NT2/D1 (cell line): ENCODE results near the gene AGXT.

Source experiments
- DNase-seq: peaks from one replicate; pipeline ENCODE4 v3.0.0-alpha.2; 2011; ENCODE audit warnings: low read depth, low spot score
- H3K27me3 ChIP-seq: 2 replicates; pipeline ENCODE4 v1.6.0; 2011; ENCODE audit warnings: mild to moderate bottlenecking; ENCODE audit not compliant: insufficient read length, insufficient read depth
- H3K36me3 ChIP-seq: 2 replicates; pipeline ENCODE4 v1.6.1; 2011; ENCODE audit warnings: mild to moderate bottlenecking, low read length, mixed read lengths; ENCODE audit not compliant: insufficient read depth, insufficient read length
- H3K4me1 ChIP-seq: 2 replicates; pipeline ENCODE4 v1.5.1; 2011; ENCODE audit not compliant: insufficient read depth, insufficient read length
- H3K4me3 ChIP-seq: 2 replicates; pipeline ENCODE4 v1.5.1; 2011; ENCODE audit warnings: low read depth; ENCODE audit not compliant: insufficient read length
- H3K9ac ChIP-seq: 2 replicates; pipeline ENCODE4 v1.6.0; 2011; ENCODE audit warnings: low read depth; ENCODE audit not compliant: insufficient read length
- H3K9me3 ChIP-seq: 2 replicates; pipeline ENCODE4 v1.5.1; 2011; ENCODE audit warnings: mild to moderate bottlenecking, low read length; ENCODE audit not compliant: insufficient read depth
- SUZ12 ChIP-seq: IDR thresholded peaks from 2 replicates; pipeline ENCODE4 v1.6.1; 2011; ENCODE audit not compliant: insufficient read length, insufficient read depth; ENCODE audit errors: extremely low read depth
- YY1 ChIP-seq: IDR thresholded peaks from 2 replicates; pipeline ENCODE4 v1.6.1; 2011; ENCODE audit not compliant: insufficient read length, insufficient read depth
- ZNF274 ChIP-seq: IDR thresholded peaks from 2 replicates; pipeline ENCODE4 v1.6.1; 2011; ENCODE audit warnings: mild to moderate bottlenecking, low read depth, low read length

Gene AGXT

DNA sequence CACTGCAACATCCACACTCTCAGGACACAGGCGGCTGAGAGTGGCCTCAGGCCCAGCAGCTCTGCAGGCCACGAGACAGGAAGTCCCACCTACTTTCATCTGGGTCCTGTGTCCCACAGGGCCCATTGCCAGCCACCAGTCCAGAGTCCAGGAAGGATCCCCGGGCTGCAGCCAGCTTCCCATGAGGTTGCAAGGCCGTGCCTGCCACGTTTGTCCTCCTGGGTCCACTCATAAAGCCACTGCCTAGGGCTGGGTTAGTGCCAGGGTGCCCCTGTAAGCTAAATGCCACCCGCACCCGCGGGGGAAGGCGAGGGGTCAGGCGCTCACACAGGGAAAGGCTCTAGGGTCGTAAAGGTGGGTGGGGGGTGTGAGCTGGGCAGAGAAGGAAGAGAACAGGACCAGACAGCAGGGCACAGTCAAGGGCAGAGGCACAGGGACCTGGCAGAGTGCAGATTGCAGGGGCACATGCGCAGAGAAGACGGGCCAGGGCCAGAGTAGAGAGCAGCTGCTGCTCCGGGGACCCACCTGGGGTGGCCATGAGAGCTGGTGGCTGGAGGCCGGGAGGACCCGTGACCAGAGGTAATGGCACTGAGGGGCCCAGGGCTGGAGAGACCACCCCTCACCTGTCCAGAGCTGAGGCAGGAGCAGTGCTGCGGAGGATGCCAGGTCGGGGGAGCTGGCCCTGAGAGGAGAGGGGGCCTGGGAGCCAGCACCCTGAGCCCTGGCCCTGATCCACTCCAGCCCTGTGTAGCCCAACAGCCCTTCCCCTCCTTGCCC lies 8.0 kb downstream of the AGXT start:
- DNase-seq: no peak
- peaks cover 7% of the 10 kb centered on the region for H3K27me3 ChIP-seq
- H3K9ac ChIP-seq: no peak overlapping the region
- H3K9me3 ChIP-seq: no peaks in the 10 kb centered on the region
- TF ChIP-seq YY1: no peak
- TF ChIP-seq SUZ12: no peak
- TF ChIP-seq ZNF274: no peak
- peaks cover 4% of the 10 kb centered on the region for H3K4me1 ChIP-seq
- no peak overlapping the region for H3K4me3 ChIP-seq
- no peaks in the 10 kb centered on the region for H3K36me3 ChIP-seq

DNA sequence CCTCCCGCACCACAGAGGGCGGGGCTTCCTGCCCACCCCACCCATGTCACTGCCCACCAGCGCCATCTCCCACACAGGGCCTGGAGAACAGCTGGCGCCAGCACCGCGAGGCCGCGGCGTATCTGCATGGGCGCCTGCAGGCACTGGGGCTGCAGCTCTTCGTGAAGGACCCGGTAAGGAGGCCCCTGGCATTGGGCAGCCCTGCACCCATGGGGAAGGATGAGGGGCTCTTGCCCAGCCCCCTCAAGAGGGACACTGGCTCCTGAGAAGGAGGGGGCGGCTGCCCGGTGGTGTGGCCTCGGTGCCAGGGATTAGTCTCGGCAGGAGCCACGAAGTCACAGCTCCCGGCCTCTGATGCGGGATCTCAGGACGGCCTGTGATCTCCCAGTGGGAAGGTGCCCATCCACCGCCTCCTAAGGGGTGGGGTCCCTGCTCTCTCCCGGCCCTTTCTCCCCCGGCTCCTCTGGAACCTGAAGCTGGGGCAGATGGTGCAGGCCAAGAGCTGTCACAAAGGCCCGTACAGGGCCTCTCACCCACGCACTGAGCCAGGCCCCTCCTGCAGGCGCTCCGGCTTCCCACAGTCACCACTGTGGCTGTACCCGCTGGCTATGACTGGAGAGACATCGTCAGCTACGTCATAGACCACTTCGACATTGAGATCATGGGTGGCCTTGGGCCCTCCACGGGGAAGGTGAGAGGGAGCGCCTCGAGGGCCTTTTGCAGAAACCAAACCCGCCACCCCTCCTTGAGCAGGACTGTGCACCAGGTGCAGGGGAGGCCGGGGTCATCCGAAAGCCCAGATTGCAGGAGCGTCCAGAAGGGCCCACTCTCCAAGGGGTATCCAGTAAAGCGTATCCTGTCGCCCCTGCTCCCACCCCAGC lies 9.1 kb downstream of the AGXT start:
- Histone ChIP-seq H3K4me1 (peaks cover 4% of the 10 kb centered on the region), H3K36me3 (no peaks in the 10 kb centered on the region), H3K27me3 (no peaks in the 10 kb centered on the region), H3K4me3 (no peak overlapping the region), H3K9me3 (no peaks in the 10 kb centered on the region), H3K9ac (no peak overlapping the region)
- DNase-seq: no peak
- TF ChIP-seq YY1: no peak

DNA sequence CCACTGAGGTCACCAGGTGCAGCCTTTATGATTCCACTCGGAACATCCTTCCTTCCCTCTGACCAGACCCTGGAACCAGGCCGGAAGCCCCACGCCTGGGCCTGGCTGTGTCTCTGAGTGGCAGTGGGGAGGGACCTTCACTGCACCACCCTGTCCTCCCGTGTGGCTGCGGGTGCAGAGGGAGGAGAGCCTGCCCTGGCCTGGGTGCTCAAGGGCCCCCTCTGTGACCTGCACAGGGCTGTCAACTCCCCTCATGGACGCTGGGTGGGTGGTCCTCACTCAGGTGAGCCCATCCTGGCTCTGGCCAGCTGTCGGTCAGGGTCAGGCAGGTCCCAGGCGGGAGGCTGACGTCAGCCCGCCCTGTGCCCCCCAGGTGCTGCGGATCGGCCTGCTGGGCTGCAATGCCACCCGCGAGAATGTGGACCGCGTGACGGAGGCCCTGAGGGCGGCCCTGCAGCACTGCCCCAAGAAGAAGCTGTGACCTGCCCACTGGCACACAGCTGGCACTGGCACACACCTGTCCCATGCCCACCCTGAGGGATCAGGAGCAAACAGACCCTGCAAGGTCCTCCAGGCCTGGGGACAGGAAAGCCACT lies 9.8 kb downstream of the AGXT start:
- Histone ChIP-seq H3K4me3 (no peak overlapping the region), H3K36me3 (no peaks in the 10 kb centered on the region), H3K27me3 (no peaks in the 10 kb centered on the region), H3K9me3 (no peaks in the 10 kb centered on the region), H3K9ac (no peak overlapping the region), H3K4me1 (peaks cover 4% of the 10 kb centered on the region)
- TF ChIP-seq ZNF274: no peak
- no peak for TF ChIP-seq YY1
- no peak for TF ChIP-seq SUZ12
- no peak for DNase-seq

DNA sequence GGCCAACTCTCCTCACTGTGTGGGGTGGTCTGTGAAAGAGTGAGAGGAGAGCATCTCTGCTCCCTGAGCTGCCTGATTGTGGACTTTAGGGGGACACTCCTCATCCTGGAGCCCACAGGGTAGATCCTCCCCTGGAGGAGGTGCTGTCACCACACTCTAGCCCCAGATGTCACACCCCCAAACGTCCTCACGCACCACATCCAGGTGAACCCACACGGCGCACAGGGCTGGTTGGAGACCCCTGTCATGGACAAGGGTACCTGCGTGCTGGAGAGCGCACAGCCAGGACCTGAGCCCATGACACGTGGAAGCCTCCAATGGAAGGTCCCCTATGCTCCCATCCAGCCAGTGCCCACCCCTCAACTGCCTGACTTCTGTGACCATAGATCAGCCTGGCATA lies 10.5 kb downstream of the AGXT start:
- Histone ChIP-seq H3K9me3 (no peaks in the 10 kb centered on the region), H3K9ac (no peak overlapping the region), H3K36me3 (no peaks in the 10 kb centered on the region), H3K4me3 (no peak overlapping the region), H3K27me3 (no peaks in the 10 kb centered on the region), H3K4me1 (peaks cover 4% of the 10 kb centered on the region)
- TF ChIP-seq YY1 (no peak), ZNF274 (no peak), SUZ12 (no peak)
- no peak for DNase-seq

DNA sequence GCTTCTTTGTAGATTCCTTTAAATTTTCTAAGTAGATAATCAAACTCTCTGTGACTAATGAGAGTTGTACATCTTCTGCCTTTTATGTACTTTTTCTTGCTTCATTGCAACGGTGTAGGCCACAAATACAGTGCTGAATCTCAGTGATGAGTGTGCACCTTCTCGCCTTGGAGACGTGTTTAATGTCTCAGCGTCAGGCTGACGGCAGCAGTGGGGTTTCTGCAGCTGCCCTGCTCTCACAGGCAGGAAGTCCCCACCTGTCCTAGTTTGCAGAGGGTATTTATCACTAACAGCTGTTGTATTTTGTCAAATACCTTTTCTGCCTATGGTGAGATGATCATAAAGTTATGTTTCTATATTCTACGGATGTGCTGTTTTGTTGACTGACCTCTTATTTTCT lies 13.3 kb downstream of the AGXT start:
- H3K27me3 ChIP-seq: no peaks in the 10 kb centered on the region
- no peak overlapping the region for H3K4me3 ChIP-seq
- DNase-seq: no peak
- no peaks in the 10 kb centered on the region for H3K9me3 ChIP-seq
- peaks cover 4% of the 10 kb centered on the region for H3K4me1 ChIP-seq
- H3K9ac ChIP-seq: no peak overlapping the region
- no peak for TF ChIP-seq SUZ12
- TF ChIP-seq ZNF274: no peak
- TF ChIP-seq YY1: no peak
- H3K36me3 ChIP-seq: no peaks in the 10 kb centered on the region

DNA sequence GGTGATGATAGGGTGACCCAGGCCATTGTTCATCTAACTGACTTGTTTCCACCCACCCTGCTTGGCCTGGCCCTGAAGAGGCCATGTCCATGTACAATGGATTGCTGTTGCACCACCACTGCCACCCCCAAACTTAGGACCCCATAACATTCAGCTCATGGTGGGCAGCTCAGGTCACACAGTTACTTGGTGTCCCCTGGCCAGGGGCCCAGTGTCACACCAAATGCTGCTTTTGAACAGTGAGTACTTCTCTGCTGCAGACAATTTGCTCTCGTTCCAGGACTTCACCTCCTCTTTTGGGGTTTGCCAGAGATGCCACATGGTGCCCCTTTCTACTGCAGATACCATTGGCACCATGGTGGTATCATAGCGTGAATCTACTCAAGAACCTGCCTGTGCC lies 15.6 kb downstream of the AGXT start:
- TF ChIP-seq SUZ12 (no peak), YY1 (no peak), ZNF274 (no peak)

DNA sequence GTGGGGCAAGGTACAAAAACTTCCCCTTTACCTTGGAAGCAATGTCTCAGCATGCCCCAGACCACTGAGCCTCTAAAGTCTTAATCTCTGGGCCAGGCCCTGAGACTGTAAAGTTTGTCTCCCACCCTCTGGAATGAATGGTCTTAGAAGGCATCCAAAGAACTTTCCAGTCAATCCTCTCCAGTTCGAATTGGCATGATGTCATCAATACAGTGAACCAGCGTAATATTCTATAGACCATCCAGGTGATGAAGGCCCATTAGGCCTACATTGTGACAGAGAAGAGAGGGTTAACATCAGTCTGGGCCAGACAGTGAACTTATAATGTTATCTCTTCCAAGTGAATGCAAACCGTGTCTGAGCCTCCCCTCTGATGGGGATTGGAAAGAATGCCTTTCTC lies 16.1 kb downstream of the AGXT start:
- H3K9me3 ChIP-seq: no peaks in the 10 kb centered on the region

More for the DNA sequence above, 15.6 kb downstream of the AGXT start:
- Histone ChIP-seq H3K9me3 (no peaks in the 10 kb centered on the region), H3K4me3 (no peak overlapping the region), H3K36me3 (no peaks in the 10 kb centered on the region), H3K27me3 (no peaks in the 10 kb centered on the region), H3K4me1 (peaks cover 10% of the 10 kb centered on the region), H3K9ac (no peak overlapping the region)
- no peak for DNase-seq

More for the DNA sequence above, 16.1 kb downstream of the AGXT start:
- TF ChIP-seq ZNF274: no peak
- TF ChIP-seq YY1: no peak
- no peak for TF ChIP-seq SUZ12
- Histone ChIP-seq H3K4me3 (no peak overlapping the region), H3K36me3 (no peaks in the 10 kb centered on the region), H3K4me1 (peaks cover 11% of the 10 kb centered on the region), H3K9ac (no peak overlapping the region), H3K27me3 (no peaks in the 10 kb centered on the region)
- DNase-seq: no peak
